Kidney epithelial cell (primary cell): ENCODE data around the gene DNAH14. TPM values are rescaled to one million over a fixed set of nuclear protein-coding genes. Genes with fewer than 3 reads are reported as not detected.
"Not testable (repeated sequence)": the region's sequence is repeated elsewhere in the genome, so short reads cannot be mapped to it uniquely, and the experiment has no call there.

ENCODE experiments used
- DNase-seq: peaks from one replicate; pipeline ENCODE4 v3.0.0-alpha.2; 2010; ENCODE audit warnings: low read depth
- H3K27me3 ChIP-seq: 2 replicates; pipeline ENCODE4 v1.6.0; 2011; ENCODE audit warnings: low read length; ENCODE audit not compliant: control insufficient read depth, insufficient read depth
- H3K36me3 ChIP-seq: 2 replicates; pipeline ENCODE4 v1.5.1; 2011; ENCODE audit warnings: low read length; ENCODE audit not compliant: control insufficient read depth, insufficient read depth
- H3K4me3 ChIP-seq: 2 replicates; pipeline ENCODE4 v1.5.1; 2011; ENCODE audit warnings: low read depth, mild to moderate bottlenecking, control low read depth, low read length
- CTCF ChIP-seq: IDR thresholded peaks from 2 replicates; pipeline ENCODE4 v1.5.1; 2011; ENCODE audit warnings: mild to moderate bottlenecking, moderate library complexity, low read length, control low read depth, inconsistent platforms; ENCODE audit not compliant: insufficient read depth, poor library complexity, severe bottlenecking
- total RNA-seq: library from RNA; depleted of rRNA; stranded (reverse); fragments of >200 nt; gene quantifications from 2 replicates; pipeline ENCODE4 v1.2.3, GENCODE V29; 2015

Gene DNAH14
- total RNA-seq, 1 donor from 2014 or later, result 30.8 TPM

GRCh38 chr1:225119307-225119706, 189.8 kb downstream of the DNAH14 start:
- Histone ChIP-seq H3K4me3 (no peak overlapping the region), H3K27me3 (no peaks in the 10 kb centered on the region), H3K36me3 (no peaks in the 10 kb centered on the region)
- no peak for DNase-seq
- TF ChIP-seq CTCF, result no peak

GRCh38 chr1:225121095-225121494, 191.6 kb downstream of the DNAH14 start:
- TF ChIP-seq CTCF, result no peak
- no peak for DNase-seq

GRCh38 chr1:225131869-225132268, 202.4 kb downstream of the DNAH14 start:
- H3K36me3 ChIP-seq, result no peaks in the 10 kb centered on the region
- no peak overlapping the region for H3K4me3 ChIP-seq
- H3K27me3 ChIP-seq, result no peaks in the 10 kb centered on the region
- TF ChIP-seq CTCF, result no peak
- DNase-seq, result no peak

More at GRCh38 chr1:225121095-225121494, 191.6 kb downstream of the DNAH14 start:
- H3K36me3 ChIP-seq, result no peaks in the 10 kb centered on the region
- no peaks in the 10 kb centered on the region for H3K27me3 ChIP-seq
- H3K4me3 ChIP-seq, result no peak overlapping the region

GRCh38 chr1:225137976-225138375, 208.5 kb downstream of the DNAH14 start:
- H3K27me3 ChIP-seq, result no peaks in the 10 kb centered on the region
- TF ChIP-seq CTCF, result no peak
- no peaks in the 10 kb centered on the region for H3K36me3 ChIP-seq
- H3K4me3 ChIP-seq, result no peak overlapping the region
- DNase-seq, result no peak

- no peaks in the 10 kb centered on the region for H3K27me3 ChIP-seq
- no peak for TF ChIP-seq CTCF
- H3K4me3 ChIP-seq, result no peak overlapping the region
- H3K36me3 ChIP-seq, result no peaks in the 10 kb centered on the region
- DNase-seq, result no peak
Measured at GRCh38 chr1:225143001-225143400, 213.5 kb downstream of the DNAH14 start.

- Histone ChIP-seq H3K36me3 (no peaks in the 10 kb centered on the region), H3K4me3 (no peak overlapping the region), H3K27me3 (no peaks in the 10 kb centered on the region)
- no peak for TF ChIP-seq CTCF
- no peak for DNase-seq
Measured at GRCh38 chr1:225146478-225146877, 217.0 kb downstream of the DNAH14 start.

GRCh38 chr1:225147791-225148190, 218.3 kb downstream of the DNAH14 start:
- not testable (repeated sequence) for H3K27me3 ChIP-seq, H3K4me3 ChIP-seq, H3K36me3 ChIP-seq, DNase-seq
